Epithelial cell of prostate (primary cell): Measurements from ENCODE around the gene DRICH1.
"Not testable (repeated sequence)": the region's sequence is repeated elsewhere in the genome, so short reads cannot be mapped to it uniquely, and the experiment has no call there.

Source experiments
- DNase-seq: peaks from one replicate; pipeline ENCODE4 v3.0.0-alpha.2; 2011; ENCODE audit warnings: low read depth, low spot score
- H3K27ac ChIP-seq: fragments of 450-650 bp; 2 replicates; pipeline ENCODE4 v1.5.1; 2017; ENCODE audit warnings: mild to moderate bottlenecking

The DRICH1 gene

GRCh38 chr22:23573106-23573505 lies 59.0 kb downstream of the DRICH1 start:
- DNase-seq, H3K27ac ChIP-seq: not testable (repeated sequence)

- no peak overlapping the region for H3K27ac ChIP-seq
- no peak for DNase-seq
These were observed 60.6 kb downstream of the DRICH1 start for GRCh38 chr22:23571486-23571885.

- H3K27ac ChIP-seq, result no peak overlapping the region
- DNase-seq, result no peak
These were observed 61.4 kb downstream of the DRICH1 start for GRCh38 chr22:23570681-23571080.

GRCh38 chr22:23569716-23570115 lies 62.4 kb downstream of the DRICH1 start:
- H3K27ac ChIP-seq, result no peak overlapping the region
- no peak for DNase-seq

GRCh38 chr22:23569291-23569690 lies 62.8 kb downstream of the DRICH1 start:
- DNase-seq, result no peak
- H3K27ac ChIP-seq, result no peak overlapping the region

GRCh38 chr22:23566705-23567475 lies 65.2 kb downstream of the DRICH1 start:
- H3K27ac ChIP-seq, result no peak overlapping the region
- DNase-seq, result no peak

GRCh38 chr22:23565915-23566704 lies 66.0 kb downstream of the DRICH1 start:
- no peak for DNase-seq
- no peak overlapping the region for H3K27ac ChIP-seq

GRCh38 chr22:23565305-23565914 lies 66.7 kb downstream of the DRICH1 start:
- no peak overlapping the region for H3K27ac ChIP-seq
- no peak for DNase-seq

GRCh38 chr22:23564276-23564675 lies 67.8 kb downstream of the DRICH1 start:
- no peak for DNase-seq
- H3K27ac ChIP-seq, result no peak overlapping the region

- no peak for DNase-seq
- no peak overlapping the region for H3K27ac ChIP-seq
These were observed 69.0 kb downstream of the DRICH1 start for GRCh38 chr22:23563111-23563510.

GRCh38 chr22:23562186-23562585 lies 69.9 kb downstream of the DRICH1 start:
- H3K27ac ChIP-seq, result no peak overlapping the region
- no peak for DNase-seq

GRCh38 chr22:23561025-23561510 lies 71.1 kb downstream of the DRICH1 start:
- DNase-seq, H3K27ac ChIP-seq: not testable (repeated sequence)

- not testable (repeated sequence) for DNase-seq, H3K27ac ChIP-seq
These were observed 71.9 kb downstream of the DRICH1 start for GRCh38 chr22:23560215-23560614.
